Measurements from ENCODE around the gene VSTM2L.

VSTM2L gene

GRCh38 chr20:37918035-37918434, 15.1 kb downstream of the VSTM2L start:
- no peak for DNase-seq (ENCODE audit: low read depth)

DNA sequence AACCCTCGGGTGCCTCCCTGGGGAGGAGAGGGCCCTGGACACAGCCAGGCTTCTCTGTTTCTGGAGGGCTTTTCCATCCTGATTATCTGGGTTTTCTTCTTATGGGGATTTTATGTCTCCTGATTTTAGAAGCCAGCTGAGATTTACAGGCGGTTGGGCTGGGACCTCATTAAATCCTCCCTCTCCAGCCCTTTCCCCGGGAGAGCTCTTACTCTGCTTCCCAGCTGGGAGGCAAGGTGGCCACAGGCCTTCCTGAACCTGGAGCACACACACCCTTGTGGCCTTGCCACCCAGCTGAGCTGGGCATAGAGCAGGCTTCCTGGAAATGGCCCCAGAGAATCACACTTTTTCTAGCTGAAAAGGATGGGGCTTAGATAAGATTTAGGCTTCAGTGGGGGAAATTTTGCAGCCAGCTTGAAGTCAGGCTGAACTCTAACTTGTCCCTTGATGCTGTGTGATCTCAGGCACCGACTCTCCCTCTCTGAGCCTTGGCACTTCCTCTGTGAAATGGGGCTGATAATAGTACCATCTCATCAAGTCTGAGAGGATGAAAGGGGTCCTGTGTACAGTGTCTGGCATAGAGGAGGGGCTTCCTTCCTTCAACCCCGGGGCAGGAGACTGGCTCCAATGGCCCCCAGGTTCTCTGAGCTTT, 16.6 kb downstream of the VSTM2L start:
- DNase-seq (ENCODE audit: low read depth), result no peak

DNA sequence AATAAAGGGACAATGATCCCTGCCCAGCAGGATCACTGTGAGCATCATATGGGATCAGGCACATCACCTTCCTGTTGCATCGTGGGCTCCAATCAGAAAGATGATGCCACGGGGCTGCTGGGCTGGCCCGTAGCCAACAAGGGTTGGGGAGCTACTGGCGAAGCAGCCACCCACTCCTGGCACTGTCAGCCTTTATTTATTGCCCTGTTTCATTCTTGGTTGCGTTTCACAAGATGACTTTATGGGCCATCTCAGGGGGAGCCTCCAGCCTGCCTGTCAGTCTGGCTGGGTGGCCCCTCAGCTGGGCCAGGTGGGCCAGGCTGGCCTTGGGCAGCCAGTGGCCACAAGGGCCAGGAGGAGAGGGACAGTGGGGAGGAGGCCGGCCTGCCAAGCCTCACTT, 17.3 kb downstream of the VSTM2L start:
- DNase-seq (ENCODE audit: low read depth), result no peak

DNA sequence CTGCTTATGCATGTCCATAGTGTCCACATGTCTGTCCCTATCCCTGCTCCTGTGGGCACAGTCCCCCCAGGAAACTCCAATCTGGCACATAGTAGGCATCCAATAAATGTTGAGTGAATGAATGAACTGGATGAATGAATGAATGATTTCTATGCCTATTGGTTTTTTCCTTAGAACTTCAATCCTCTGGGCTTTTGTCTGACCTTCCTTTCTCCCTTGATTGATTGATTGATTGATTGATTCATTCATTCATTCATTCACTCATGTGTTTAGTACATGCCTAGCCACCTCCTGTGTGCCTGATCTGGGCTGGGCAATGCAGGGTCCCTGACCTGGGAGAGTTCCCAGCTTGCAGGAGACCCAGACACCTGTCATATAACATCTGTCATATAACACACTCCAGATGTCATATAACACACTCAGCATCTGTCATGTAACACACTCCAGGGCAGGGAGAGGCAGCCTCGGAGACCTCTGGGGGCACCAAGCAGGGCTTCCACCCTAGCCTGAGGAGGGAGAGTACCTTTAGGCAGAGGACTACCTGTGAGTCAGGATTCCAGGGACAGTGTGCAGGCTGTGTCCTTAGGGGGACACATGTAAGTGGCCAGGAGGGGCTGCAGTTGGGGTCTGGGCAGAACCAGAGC, 17.9 kb downstream of the VSTM2L start:
- no peak for DNase-seq (ENCODE audit: low read depth)

DNA sequence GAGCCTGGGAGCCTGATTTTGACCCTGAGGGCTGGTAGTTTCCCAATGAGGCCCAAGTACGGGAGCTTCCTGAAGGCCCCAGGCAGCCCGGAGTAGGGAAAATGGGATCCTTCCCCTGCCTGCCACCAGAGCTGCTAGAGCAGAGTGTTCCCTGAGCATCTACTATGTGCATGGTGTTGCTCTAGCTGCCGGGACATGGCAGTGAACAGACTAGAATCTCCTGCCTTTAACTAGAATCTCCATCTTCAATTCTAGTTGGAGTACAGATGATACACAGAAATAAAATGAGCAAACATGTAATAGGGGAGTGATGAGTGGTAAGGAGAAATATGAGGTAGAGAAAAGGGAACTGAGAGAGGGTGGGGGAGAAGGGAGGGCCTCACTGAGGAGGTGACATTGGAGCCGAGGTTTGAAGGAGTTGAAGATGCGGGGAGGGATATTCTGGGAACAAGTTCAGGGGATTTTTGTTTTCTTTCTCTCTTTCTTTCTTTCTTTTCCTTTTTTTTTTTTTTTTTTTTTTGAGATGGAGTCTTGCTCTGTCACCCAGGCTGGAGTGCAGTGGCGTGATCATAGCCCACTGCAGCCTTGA, 18.5 kb downstream of the VSTM2L start:
- DNase-seq (ENCODE audit: low read depth), result no peak

DNA sequence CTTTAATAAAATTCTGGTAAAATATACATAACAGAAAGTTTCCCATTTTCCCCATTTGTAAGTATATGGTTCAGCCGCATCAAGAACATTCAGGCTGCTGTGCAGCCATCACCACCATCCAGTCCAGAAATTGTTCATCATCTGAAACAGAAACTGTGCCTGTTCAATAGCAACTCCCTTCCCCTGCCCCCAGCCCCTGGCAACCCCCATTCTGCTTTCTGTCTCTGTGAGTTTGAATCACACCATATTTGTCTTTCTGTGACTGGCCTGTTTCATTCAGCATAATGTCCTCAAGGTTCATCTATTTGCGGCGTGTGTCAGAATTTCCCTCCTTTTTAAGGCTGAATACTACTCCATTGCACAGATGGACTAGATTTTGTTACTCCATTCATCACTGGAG, 19.1 kb downstream of the VSTM2L start:
- DNase-seq (ENCODE audit: low read depth), result no peak

- DNase-seq (ENCODE audit: low read depth), result no peak
Measured at GRCh38 chr20:37925265-37926165, 22.6 kb downstream of the VSTM2L start.

GRCh38 chr20:37926612-37927011, 23.7 kb downstream of the VSTM2L start:
- no peak for DNase-seq (ENCODE audit: low read depth)

DNA sequence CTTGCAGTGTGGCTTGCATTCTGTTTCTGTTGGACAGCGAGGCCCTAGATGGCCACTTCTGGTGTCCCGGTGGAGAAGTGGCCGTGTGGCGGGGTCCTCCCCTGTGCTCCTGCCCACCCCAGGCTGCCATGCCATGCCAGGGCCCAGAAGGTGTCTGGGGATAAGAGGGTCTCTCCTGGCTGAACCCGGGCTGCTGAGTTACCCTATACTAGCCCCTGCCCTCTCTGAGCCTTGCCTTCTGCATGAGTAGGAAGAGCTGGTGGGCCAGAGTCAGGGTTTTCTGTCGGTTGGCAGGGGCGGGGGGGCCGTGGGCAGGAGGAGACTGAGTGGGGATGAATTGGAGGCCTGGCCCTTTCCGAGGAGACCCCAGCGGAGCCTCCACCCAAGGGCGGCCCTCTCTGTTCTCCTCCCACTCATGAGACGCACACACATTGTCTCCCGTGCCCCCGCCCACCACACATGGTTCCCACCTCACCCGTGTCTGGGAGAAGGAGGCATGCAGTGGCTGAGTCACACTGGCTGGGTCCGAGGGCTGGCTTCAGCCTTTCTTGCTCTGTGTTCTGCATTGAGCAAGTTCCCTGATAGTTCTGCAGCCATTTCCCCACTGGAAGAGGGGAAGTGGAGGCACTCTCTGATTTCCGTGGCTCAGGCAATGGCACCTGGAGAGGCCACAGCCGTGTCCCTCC, 24.6 kb downstream of the VSTM2L start:
- no peak for DNase-seq (ENCODE audit: low read depth)

DNA sequence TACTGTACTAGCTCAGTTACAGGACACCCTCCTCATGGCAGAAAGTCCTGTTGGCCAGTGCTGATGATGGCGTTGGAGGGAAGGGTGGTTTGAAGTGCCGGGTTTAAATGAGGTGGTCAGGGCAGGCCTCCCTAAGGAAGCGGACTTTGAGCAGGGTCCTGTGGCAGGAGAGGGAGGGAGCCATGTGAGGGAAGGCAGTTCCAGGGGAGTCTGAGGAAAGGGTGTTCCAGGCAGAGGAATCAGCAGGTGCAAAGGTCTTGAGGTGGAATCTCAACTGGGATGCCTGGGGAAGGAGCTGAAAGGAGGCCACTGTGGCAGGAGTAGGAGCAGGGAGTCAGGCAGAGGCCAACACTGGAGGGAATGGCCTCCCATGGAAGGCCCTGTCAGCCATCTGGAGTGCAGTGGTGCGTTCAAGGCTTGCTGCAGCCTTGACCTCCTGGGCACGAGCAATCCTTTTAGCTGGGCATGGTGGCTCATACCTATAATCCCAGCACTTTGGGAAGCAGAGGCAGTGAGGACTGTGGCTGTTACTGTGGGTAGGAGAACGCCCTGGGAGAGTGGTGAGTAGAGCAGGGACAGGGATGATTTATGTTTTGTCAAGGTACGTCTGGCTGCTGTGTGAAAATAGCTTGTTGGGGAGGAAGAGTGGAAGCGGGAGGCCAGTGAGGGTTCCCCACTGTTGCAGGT, 26.2 kb downstream of the VSTM2L start:
- DNase-seq (ENCODE audit: low read depth), result no peak

DNA sequence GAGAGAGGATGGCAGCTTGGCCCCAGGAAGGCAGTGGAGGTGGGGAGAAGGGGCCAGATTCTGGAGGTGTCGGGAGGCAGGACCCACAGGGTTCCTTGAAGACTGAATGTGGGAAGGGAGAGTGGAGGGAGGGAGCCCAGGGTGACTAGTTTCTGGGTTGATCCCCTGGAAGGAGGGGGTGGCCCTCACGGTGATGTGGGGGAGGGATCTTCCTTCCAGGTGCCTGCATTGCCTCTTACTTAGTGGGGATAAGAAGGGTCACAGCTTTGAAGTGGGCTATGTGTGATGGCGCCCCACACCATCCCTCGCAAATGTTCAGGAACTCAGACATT, 26.7 kb downstream of the VSTM2L start:
- no peak for DNase-seq (ENCODE audit: low read depth)

DNA sequence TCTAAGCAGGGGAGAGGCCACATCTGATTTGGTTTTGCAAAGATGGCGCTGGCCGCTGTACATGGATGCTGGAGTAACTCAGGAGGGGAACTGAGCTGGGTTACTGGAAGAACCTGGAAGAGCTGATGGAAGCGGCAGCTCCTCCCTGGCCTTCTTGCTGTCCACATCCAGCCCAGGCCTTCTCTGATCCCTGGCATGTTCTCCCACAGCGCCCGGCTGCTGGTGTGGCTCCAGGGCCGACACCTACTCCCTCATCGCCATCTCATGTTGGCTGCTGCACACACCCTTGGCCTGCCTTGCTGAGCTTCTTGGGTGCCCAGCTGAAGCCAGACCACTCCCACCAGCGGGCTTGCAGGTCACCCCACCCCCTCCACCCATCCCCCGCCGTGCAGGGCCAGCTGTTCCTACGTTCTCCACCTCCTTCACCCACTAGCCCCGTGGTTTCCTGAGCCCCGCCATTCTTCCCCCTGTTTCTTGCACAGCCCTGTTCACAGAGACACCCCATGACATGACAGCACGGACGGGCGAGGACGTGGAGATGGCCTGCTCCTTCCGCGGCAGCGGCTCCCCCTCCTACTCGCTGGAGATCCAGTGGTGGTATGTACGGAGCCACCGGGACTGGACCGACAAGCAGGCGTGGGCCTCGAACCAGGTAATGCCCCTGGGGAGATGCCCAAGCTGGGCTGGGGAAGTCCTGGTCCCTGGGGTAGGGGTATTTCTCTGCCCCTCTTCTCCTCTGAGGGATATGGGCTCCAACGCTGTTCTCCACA, 28.4 kb downstream of the VSTM2L start:
- DNase-seq (ENCODE audit: low read depth), result no peak

- DNase-seq (ENCODE audit: low read depth), result no peak
Measured at GRCh38 chr20:37932074-37932473, 29.1 kb downstream of the VSTM2L start.

DNA sequence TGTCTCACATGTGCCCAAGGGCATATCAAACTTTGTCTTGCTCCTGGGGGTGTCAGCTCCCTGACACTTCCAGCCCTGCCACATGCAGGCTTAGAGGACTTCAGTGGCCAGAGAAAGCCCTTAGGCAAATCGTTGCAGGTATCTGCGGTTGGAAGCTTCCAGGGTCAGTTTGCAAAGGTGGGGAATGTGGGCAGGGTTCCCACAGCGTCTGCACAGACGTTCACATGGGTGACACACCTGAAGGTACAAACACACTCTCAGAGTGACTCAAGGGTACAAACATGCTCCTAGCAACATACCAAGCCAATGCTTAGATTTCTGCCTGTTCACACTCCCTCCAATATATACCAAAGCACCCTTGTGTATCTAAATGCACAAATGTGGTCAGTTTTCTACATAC, 30.0 kb downstream of the VSTM2L start:
- DNase-seq (ENCODE audit: low read depth), result no peak

GRCh38 chr20:37933786-37934633, 31.1 kb downstream of the VSTM2L start:
- no peak for DNase-seq (ENCODE audit: low read depth)

DNA sequence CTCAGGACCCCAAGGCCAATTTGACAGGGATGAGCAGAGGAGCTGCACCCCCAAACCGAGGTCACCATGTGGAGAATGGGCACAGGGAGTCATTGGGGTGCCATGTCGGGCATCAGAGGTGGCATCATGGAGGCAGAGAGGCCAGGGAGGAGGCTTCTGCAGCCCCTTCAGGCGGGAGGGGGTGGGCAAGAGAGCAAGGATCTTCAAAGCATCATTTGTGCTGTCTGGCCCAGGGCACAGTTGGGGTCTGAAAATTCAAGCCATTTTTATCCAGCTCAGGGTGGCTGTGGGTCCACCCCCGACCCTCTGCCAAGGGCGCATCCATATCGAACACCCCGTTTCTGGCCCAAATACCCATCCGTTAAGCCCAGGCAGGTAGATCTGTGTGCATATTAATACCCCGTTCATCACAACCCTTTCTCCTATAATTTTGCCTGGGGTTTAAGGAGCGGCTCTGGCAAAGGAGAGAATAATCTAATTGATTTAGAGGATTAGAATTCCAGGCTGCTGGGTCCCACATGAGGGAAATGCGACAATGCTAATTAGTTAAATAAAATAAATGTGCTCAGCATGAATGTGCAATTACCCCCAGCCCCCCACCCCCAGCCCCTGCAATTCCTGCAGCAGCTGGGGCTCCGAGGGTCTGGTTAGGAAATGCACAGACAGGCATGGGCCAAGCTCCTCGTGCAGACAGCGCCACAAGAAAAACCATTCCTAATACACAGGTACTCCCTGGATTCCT, 31.9 kb downstream of the VSTM2L start:
- no peak for DNase-seq (ENCODE audit: low read depth)

- no peak for DNase-seq (ENCODE audit: low read depth)
Measured at GRCh38 chr20:37935435-37935834, 32.5 kb downstream of the VSTM2L start.

DNA sequence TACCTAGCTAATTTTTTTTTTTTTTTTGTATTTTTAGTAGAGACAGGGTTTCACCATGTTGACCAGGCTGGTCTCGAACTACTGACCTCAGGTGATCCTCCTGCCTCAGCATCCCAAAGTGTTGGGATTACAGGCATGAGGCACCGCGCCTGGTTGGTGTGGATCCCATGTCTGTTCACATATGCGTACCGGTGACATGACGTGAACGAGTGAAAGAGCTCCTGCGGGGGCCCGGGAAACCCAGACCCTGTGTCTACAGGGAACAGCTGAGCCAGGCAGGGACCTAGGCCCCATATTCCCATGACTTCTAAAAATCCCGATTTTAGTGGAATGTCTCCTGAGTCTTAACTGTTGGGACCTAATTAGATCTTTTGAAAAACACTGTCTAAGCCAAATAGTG, 33.1 kb downstream of the VSTM2L start:
- no peak for DNase-seq (ENCODE audit: low read depth)

GRCh38 chr20:37936451-37936850, 33.5 kb downstream of the VSTM2L start:
- no peak for DNase-seq (ENCODE audit: low read depth)
